ENCODE data around the gene PDE1A. TPM values are rescaled to one million over a fixed set of nuclear protein-coding genes. Genes with fewer than 3 reads are reported as not detected.

PDE1A gene
- 1.7 and 4.9 TPM in 2 replicates for total RNA-seq

DNA sequence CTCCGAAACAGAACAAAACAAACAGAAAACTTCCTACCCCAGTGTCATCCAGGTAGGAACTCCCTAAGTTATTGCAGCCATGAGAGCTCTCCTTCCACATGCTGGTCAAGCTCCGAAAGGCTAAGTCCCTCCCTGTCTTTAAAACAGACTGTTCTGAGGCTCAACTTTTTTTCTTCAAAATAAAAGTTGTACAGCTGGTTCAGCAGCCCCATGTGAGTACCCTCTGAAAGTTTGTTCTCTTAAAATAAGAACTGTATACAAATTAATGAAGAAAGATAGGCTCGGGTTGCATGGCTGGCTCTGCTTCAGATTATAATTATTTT is at the start of gene PDE1A:
Gene PDE1A, minus strand, starts transcription at position 119 of the 323 bp plus-strand sequence.

Small RNA genes within 50 kb of the gene (small RNA-seq; reads per million reads assigned to genes)
- gene RN7SL267P: not detected
